Endothelial cell (in vitro differentiated cells): ENCODE results near the gene PET100. TPM values are rescaled to one million over a fixed set of nuclear protein-coding genes. Genes with fewer than 3 reads are reported as not detected.

Experiments
- DNase-seq: peaks from one replicate; pipeline ENCODE4 v3.0.0; 2021; ENCODE audit warnings: low spot score
- H3K27ac Mint-ChIP-seq: one replicate; pipeline ENCODE4 v1.8.0; 2021; ENCODE audit warnings: mixed read lengths, inconsistent platforms; ENCODE audit not compliant: unreplicated experiment
- H3K27me3 Mint-ChIP-seq: one replicate; pipeline ENCODE4 v1.8.0; 2021; ENCODE audit warnings: mild to moderate bottlenecking, moderate library complexity, mixed read lengths, inconsistent platforms; ENCODE audit not compliant: unreplicated experiment
- H3K36me3 Mint-ChIP-seq: one replicate; pipeline ENCODE4 v1.8.0; 2021; ENCODE audit warnings: mild to moderate bottlenecking, low read depth, mixed read lengths, inconsistent platforms; ENCODE audit not compliant: unreplicated experiment
- H3K4me1 Mint-ChIP-seq: one replicate; pipeline ENCODE4 v1.8.0; 2021; ENCODE audit warnings: mild to moderate bottlenecking, mixed read lengths, inconsistent platforms; ENCODE audit not compliant: unreplicated experiment
- H3K4me3 Mint-ChIP-seq: one replicate; pipeline ENCODE4 v1.8.0; 2021; ENCODE audit warnings: mild to moderate bottlenecking, mixed read lengths, inconsistent platforms; ENCODE audit not compliant: unreplicated experiment
- H3K9me3 Mint-ChIP-seq: one replicate; pipeline ENCODE4 v1.8.0; 2021; ENCODE audit warnings: mixed read lengths, inconsistent platforms; ENCODE audit not compliant: unreplicated experiment
- long read RNA-seq: library from polyadenylated mRNA; unstranded; transcript quantifications from one replicate; pipeline ENCODE4 v2.0.0, GENCODE V29; 2020; ENCODE audit not compliant: unreplicated experiment
- total RNA-seq: library from RNA; stranded (reverse); fragmentation: NEBNext Ultra II Directional; extraction: Animal tissue kit (Norgen Biotek cat#: 25700); gene quantifications from one replicate; pipeline ENCODE4 v1.2.1, GENCODE V29; 2021; ENCODE audit not compliant: unreplicated experiment
- TF ChIP-seq, protein P1 (sequence below): fragments of 200-600 bp; sonication (generic); IDR thresholded peaks from one replicate; pipeline ENCODE4 v1.5.0; 2021; ENCODE audit warnings: antibody characterized with exemption; ENCODE audit not compliant: unreplicated experiment

The PET100 gene, protein sequence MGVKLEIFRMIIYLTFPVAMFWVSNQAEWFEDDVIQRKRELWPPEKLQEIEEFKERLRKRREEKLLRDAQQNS
- total RNA-seq = 122 TPM
- long read RNA-seq, transcript PET100-202 (4 exons, 719 nt) = major isoform, 24 of 34 reads
- long read RNA-seq, partial matches to known transcripts = 0 of 34 reads
- long read RNA-seq, other reads (novel, unspliced or antisense) = 9 of 34 reads

DNA sequence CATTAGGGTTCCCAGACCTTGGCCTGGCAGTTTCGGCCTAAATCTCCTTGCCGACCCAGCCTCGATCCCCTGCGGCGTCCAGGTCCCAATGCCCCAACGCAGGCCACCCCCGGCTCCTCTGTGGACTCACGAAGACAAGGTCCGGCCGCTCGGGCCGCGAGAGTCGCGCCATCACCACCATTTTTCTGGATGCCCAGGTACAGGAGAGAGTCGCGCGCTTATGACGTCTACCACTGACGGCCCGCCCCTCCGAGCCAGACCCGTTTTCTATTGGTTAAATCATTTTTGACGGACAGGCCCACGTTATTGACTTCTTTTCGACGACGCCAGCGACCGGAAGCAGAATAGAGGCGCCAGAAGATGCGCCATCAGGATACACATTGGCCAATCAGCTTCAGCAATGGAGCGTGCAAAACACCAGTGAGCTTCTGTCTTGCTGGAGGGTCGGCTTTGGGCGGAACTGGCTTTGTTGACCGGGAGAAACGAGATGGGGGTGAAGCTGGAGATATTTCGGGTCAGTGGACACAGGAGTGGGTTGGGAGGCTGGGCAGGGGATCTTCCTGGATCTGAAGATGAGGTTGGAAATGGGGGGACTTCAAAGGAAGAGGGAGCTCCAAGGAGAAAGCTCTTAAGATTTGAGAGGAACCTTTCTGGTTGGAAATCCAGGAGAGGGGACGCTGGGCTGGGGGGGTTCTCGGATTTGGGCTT lies at the start of gene PET100, which contains the start of gene XAB2:
Gene PET100 (plus strand): TSS at position 447 of the 708 bp plus-strand sequence. CDS start 41 bp downstream, at position 488.
Gene XAB2 (minus strand): TSS at position 199 of the 708 bp plus-strand sequence. CDS start 18 bp downstream, at position 181.
- peak within 1 kb of the TSS; percentile 100 for H3K27ac Mint-ChIP-seq
- DNase-seq = peak; percentile 92

DNA sequence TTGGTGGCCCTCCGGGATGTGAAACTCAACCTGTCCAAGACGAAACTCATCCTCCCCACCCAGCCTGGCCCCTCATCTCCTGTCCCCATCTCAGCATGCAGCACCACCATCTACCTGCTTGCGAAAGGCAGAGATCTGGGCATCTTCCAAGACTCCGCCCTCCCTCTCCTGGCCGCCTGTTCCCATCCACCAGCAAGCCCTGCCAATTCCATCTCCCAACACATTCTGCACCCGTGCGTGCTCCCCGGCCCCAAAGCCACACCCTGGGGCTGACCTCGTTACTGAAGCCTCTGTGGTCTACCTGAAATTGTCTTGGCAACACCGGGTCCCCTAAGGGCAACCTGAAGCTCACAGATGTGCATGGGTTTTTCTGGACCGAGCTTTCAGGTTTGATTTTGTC lies 47.1 kb upstream of the PET100 start:
- peaks cover 4% of the 10 kb centered on the region for H3K27me3 Mint-ChIP-seq
- no peaks in the 10 kb centered on the region for H3K4me1 Mint-ChIP-seq
- no peak overlapping the region for H3K4me3 Mint-ChIP-seq
- DNase-seq = no peak
- H3K9me3 Mint-ChIP-seq = no peaks in the 10 kb centered on the region
- TF ChIP-seq, protein P1, sequence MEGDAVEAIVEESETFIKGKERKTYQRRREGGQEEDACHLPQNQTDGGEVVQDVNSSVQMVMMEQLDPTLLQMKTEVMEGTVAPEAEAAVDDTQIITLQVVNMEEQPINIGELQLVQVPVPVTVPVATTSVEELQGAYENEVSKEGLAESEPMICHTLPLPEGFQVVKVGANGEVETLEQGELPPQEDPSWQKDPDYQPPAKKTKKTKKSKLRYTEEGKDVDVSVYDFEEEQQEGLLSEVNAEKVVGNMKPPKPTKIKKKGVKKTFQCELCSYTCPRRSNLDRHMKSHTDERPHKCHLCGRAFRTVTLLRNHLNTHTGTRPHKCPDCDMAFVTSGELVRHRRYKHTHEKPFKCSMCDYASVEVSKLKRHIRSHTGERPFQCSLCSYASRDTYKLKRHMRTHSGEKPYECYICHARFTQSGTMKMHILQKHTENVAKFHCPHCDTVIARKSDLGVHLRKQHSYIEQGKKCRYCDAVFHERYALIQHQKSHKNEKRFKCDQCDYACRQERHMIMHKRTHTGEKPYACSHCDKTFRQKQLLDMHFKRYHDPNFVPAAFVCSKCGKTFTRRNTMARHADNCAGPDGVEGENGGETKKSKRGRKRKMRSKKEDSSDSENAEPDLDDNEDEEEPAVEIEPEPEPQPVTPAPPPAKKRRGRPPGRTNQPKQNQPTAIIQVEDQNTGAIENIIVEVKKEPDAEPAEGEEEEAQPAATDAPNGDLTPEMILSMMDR = no peak
- no peak overlapping the region for H3K27ac Mint-ChIP-seq
- H3K36me3 Mint-ChIP-seq = no peaks in the 10 kb centered on the region

More for the DNA sequence above, at the start of gene PET100, which contains the start of gene XAB2:
- TF ChIP-seq, protein P1 = no peak
- peak within 1 kb of the TSS; percentile 100 for H3K4me3 Mint-ChIP-seq
- H3K36me3 Mint-ChIP-seq = peaks cover 23% of the 10 kb centered on the region
- peaks cover 33% of the 10 kb centered on the region for H3K4me1 Mint-ChIP-seq
- H3K9me3 Mint-ChIP-seq = no peaks in the 10 kb centered on the region
- peaks cover 18% of the 10 kb centered on the region for H3K27me3 Mint-ChIP-seq

DNA sequence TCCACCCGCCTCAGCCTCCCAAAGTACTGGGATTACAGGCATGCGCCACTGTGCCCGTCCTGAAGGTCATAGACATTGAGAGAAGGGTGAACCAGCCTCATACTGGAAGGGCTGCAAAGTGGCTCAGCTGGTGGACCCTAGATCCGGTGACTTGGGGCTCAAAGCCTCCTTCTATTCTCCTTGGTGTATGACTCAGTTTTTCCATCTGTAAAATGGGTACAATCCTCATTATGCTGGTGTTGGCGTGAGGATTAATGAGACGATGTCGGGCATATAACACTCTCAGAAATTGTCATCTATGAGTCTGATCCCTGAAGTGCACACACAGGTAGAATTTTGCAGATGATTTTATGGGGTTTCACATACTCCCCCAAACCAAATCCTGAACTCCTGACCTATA lies 39.8 kb upstream of the PET100 start:
- H3K9me3 Mint-ChIP-seq = no peaks in the 10 kb centered on the region
- no peak overlapping the region for H3K27ac Mint-ChIP-seq
- TF ChIP-seq, protein P1 = no peak
- no peaks in the 10 kb centered on the region for H3K36me3 Mint-ChIP-seq
- no peak for DNase-seq
- no peak overlapping the region for H3K4me3 Mint-ChIP-seq
- peaks cover 2% of the 10 kb centered on the region for H3K27me3 Mint-ChIP-seq
- H3K4me1 Mint-ChIP-seq = no peaks in the 10 kb centered on the region

DNA sequence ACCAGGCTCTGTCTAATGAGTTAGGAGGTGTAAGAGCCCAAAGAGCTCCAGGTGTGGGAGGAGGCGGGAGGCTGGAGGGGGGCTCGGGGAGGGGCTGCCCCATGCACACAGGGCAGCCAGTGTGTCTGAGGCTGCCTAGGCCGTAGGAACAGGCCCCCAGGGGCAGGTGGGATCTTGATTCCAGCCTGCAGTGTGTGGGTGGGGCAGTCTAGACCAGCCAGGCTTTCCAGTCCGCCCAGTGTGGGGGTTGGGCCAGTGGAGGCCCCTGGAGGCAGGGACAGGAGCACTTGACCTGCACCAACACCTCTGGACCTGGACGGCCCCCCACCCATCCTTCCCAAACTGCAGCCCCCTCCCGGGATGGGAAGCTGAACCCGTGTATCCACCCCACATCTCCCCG lies 39.3 kb upstream of the PET100 start:
- TF ChIP-seq, protein P1 = no peak
- Mint-ChIP-seq H3K4me1 (peaks cover 3% of the 10 kb centered on the region), H3K27ac (no peak overlapping the region)

More for the DNA sequence above, 39.3 kb upstream of the PET100 start:
- Mint-ChIP-seq H3K27me3 (peaks cover 5% of the 10 kb centered on the region), H3K4me3 (no peak overlapping the region), H3K36me3 (peaks cover 3% of the 10 kb centered on the region), H3K9me3 (no peaks in the 10 kb centered on the region)
- no peak for DNase-seq
